KG1 (cell line): ENCODE results near the gene ATP8B1.

Source experiments
- DNase-seq: peaks from one replicate; lab custom pipeline; 2025; lab: John Stamatoyannopoulos, UW

ATP8B1 gene

DNA sequence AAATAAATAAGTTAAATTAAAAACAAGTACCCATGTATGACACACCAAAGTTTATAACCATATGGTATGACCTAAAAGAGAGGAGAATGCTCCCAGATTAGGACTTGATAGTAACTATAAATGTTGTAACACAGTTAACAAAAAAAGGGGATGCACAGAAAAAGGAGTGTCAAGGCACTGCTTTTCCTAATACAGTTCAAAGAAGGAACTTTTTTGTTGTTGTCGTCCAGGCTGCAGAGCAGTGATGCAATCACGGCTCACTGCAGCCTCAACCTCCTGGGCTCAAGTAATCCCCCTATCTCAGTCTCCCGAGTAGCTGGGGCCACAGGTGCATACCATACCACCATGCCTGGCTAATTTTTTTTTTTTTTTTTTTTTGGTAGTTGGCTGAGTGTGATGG lies 184.2 kb downstream of the ATP8B1 start:
- no peak for DNase-seq

DNA sequence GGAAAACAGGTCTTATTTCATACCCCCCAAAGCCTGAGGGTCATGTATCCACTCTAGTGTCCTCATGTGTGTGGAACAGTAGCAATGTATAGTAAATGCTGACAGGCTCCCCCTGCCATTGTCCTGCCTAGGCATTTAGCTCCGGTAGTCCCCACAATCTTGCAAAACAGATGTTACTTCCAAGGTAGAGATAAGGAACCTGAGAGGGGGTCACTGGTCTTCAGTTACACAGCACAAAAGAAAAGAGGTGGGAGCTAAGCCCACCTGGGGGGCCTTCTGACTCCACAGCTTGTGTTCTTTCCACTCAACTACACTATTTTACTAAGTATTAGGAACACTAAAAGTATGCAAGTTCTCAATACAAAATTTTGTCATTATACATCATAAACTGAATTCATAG lies 199.2 kb downstream of the ATP8B1 start:
- no peak for DNase-seq
